B cell (primary cell): ENCODE data around the gene ADSS1.
"Not testable (repeated sequence)": the region's sequence is repeated elsewhere in the genome, so short reads cannot be mapped to it uniquely, and the experiment has no call there.

Experiments used
- EZH2 ChIP-seq: IDR thresholded peaks from 2 replicates; pipeline ENCODE4 v1.6.1; 2012; ENCODE audit warnings: borderline replicate concordance, low read depth, mild to moderate bottlenecking, moderate library complexity, low read length; ENCODE audit not compliant: insufficient read depth, poor library complexity, severe bottlenecking
- TF ChIP-seq, protein P1 (sequence below): fragments of 200-600 bp; IDR thresholded peaks from one replicate; pipeline ENCODE4 v1.8.0; 2022; ENCODE audit warnings: antibody characterized with exemption, mild to moderate bottlenecking

DNA sequence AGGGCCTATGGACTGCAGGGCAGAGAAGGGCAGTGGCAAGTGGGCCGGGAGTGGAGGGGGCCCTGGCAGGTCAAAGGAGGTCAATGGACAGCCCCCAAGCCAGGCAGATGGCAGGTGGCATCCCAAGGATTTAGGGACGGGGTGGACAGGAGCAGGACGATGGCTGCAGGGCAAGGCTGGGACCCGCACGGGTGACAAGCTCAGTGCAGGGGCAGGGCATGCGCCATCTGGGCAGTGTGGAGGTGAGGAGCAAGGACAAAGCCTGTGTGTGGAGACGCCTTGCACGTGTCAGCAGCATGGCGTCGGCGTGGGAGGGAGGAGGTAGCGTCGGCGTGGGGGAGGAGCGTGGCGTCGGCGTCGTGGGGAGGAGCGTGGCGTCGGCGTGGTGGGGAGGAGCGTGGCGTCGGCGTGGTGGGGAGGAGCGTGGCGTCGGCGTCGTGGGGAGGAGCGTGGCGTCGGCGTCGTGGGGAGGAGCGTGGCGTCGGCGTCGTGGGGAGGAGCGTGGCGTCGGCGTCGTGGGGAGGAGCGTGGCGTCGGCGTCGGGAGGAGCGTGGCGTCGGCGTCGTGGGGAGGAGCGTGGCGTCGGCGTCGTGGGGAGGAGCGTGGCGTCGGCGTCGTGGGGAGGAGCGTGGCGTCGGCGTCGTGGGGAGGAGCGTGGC, 5.3 kb downstream of the ADSS1 start:
- TF ChIP-seq, protein P1, sequence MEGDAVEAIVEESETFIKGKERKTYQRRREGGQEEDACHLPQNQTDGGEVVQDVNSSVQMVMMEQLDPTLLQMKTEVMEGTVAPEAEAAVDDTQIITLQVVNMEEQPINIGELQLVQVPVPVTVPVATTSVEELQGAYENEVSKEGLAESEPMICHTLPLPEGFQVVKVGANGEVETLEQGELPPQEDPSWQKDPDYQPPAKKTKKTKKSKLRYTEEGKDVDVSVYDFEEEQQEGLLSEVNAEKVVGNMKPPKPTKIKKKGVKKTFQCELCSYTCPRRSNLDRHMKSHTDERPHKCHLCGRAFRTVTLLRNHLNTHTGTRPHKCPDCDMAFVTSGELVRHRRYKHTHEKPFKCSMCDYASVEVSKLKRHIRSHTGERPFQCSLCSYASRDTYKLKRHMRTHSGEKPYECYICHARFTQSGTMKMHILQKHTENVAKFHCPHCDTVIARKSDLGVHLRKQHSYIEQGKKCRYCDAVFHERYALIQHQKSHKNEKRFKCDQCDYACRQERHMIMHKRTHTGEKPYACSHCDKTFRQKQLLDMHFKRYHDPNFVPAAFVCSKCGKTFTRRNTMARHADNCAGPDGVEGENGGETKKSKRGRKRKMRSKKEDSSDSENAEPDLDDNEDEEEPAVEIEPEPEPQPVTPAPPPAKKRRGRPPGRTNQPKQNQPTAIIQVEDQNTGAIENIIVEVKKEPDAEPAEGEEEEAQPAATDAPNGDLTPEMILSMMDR = not testable (repeated sequence)
- TF ChIP-seq EZH2 = not testable (repeated sequence)
